Measurements from ENCODE around the gene ENOX2.
A peak's percentile ranks its signal among the peaks of the same experiment; 100 is the strongest.

ENOX2 gene

DNA sequence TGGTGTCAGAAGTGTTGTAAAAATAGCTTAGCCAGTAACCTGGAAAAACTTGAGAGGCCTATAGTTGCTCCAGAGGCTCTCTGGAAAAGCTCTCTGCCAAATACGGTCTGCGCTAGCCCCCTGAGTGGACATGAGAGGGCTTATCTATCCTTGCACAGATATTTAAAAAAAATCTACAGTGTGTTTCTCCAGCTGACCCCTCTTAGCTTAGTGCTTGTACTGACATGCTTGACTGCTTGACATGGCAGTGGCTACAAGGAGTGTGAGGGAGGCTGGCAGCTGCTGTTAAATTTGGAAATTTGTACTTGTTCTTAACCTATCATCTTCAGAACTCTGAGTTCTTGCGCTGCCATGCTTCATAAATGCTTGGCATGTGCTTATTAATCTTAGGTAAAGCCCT is 272.0 kb downstream of the ENOX2 start:
- no peak for DNase-seq (ENCODE audit: low read depth in 2 of 2)

DNA sequence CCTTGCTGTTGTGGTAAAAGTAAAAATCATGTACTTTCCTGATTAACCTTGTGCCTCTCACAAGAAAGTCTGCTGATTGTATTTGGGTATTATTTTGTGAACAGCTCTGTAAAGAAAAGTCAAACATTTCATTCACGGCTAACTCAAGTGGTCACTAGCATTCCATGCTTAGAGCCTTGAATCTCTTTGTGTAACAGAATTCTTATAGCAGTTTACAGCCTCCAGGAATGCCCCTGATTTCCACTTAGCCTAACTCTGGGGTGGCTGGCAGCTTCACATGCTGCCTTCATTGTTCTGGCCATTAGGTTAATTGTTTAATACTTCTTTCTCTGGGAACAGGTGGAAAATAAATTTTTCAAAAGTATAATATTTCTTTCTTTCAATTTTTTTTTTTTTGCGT is 274.5 kb downstream of the ENOX2 start:
- DNase-seq (ENCODE audit: low read depth in 2 of 2), result no peak

DNA sequence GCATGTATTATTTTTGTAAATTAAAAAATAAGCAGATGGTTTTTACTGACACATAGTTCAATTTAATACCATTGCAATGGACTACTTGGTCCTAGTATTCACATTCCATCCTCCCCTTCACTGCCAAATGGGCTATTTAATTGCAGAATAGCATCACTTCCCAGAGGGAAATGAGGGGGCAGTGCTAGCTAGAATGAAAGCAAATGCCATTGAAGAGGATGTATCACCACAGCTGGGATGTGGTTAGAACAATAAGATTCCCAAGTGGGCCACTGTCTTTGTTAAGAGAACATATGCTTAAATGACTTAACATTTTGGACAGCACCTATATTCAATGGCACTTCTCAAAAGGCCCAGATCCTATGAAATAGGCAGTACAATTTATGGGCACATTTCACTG is 276.5 kb downstream of the ENOX2 start:
- DNase-seq (ENCODE audit: low read depth in 2 of 2), result no peak

DNA sequence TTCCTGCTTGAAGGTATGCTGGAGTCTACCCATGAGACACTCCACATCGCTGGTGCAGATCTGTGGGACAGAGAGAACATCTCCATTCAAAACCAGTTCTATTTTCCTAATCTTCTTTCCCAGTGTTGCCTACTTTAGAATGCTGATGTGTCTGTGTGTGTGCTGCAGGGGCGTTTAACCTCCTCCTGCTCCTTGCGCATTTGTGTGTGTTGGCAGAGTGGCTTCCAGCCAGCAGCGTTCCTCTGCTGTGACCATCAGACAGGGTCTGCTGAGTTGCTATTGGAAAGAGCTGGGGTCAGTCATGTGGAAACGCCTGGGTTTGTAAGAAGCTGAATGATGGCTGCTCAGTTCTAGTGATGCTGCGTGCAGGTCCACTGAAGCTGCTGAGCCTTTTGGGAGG is 277.6 kb downstream of the ENOX2 start:
- DNase-seq (ENCODE audit: low read depth in 2 of 2), result no peak

DNA sequence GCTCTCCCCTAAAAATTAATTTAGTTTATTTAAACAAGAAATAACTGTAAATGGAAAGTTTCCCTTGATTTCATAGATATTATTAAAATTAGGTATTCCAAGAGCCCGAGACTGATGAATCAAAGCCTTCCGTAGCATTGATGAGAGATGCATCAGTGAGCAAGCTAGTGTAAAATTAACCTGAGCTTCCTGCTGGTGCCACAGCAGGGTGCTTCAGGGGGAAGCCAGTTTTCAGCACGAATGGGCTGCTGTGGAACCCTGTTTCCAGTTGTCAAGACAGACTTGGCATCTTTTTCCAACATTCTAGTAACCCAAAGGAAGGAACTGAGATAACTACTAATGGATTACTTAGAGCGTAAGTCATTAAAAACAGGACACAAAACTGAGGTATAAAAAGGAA is 279.5 kb downstream of the ENOX2 start:
- DNase-seq (ENCODE audit: low read depth in 2 of 2), result no peak

DNA sequence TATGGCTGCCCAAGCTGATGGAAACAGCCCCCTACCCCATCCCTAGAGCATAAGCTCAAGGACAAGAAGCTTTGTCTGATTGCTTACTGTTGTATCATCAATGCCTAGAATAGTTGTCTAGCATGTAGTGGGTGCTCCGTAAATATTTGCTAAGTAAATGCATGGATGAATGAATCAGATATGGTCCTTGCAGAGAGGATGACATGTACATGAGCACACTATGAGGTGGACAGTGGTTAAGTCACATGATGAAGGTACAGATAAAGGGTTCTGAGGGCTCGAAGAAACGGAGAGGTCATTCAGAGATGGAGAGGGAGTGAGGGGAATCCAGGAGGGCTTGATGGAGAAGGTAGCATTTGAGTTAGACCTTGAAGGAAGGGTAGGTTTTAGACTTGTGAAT is 287.1 kb downstream of the ENOX2 start:
- no peak for DNase-seq (ENCODE audit: low read depth in 2 of 2)

DNA sequence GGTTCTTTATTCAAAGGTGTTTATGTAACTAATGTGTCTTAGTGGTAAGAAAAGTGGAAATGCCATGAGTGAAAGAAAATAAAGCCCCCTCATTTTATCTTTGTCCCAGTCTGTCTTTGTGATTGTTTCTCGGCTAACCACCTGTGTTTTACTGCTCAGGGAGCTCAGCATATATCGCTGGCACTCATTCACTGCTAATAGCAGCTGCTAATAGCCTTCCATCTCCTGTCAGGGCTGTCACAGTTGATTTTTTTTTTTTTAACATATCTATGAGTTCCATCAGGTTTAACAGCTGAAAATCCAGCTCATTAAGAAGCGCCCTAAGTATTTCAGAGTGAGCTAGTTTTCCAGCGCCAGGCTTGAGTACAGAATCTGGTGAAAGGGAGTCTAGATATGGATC is 295.6 kb downstream of the ENOX2 start:
- no peak for DNase-seq (ENCODE audit: low read depth in 2 of 2)

DNA sequence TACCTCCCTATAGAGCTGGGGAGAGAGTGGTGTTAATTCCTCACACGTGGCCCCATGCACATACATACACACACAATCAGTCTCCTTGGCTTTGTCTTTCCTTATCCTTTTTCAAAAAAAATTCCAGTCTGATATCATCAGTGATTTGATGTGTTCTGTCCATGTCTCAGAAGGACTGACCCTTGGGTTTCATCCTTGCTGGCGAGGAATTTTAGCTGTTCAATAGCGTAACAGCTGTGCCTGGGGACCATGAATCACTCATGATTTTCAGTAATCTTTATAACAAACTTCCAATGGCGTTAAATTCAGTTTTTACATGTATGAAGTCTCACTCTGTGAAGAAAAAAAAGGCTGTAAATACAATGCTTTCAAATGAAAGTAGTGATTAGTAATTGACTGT is 296.6 kb downstream of the ENOX2 start:
- no peak for DNase-seq (ENCODE audit: low read depth in 2 of 2)

DNA sequence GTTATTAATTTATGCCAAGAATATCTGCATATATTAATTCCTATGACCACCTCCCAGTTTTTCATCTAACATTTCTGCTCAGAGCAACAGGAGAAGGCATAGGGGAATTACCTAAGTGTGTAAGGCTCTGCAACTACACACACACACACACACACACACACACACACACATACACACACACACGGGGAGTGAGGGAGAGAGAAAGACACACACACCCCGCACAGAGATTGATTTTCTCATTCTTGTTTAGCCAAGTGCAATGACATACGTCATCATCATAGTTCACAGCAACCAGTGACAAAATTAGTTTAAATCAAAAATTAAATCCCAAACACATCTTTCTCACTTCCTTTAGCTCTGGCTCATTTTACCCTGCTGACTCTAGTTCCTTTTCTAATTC is 298.1 kb downstream of the ENOX2 start:
- no peak for DNase-seq (ENCODE audit: low read depth in 2 of 2)

DNA sequence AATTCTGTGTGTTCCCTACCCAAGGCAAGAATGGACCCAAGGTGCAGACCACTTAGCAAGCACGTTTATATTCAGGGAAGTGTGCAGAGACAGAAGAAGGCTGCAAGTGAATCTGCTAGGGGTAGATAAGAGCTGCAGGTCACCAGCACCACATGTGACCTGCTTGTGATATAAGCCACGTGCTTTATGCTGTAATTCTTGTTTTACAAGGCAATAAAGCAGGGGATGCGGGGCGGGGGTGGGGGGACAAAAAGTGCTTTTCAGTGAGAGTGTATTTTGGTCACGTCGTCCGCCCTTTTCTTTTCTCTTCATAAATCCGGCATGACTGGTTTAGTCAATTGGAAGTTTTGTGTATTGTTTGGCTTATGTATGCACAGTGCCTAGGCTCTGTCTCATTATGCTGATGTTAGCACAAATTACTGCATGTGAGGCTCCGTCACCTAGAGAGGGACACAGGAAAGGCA is 308.5 kb downstream of the ENOX2 start:
- no peak for DNase-seq (ENCODE audit: low read depth in 2 of 2)

DNA sequence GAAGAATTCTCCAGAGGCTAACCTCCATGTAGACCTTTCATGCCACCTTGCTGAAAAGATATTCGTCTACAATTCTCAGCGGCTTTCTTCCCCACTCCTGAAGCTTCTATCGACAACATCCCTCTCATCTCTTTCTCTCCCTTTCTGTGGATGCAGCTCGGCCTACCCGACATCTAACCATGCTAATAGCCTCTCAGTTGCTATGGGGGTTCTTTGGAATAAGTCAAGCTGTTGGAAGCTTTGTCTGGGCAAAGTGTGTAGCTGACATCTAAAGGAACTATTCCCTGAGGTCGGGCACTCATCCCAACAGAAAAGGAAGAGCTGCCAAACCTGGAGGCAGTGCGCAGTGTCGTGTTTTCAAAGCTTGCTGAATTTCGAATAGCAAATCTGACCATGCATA is 309.1 kb downstream of the ENOX2 start:
- no peak for DNase-seq (ENCODE audit: low read depth in 2 of 2)

DNA sequence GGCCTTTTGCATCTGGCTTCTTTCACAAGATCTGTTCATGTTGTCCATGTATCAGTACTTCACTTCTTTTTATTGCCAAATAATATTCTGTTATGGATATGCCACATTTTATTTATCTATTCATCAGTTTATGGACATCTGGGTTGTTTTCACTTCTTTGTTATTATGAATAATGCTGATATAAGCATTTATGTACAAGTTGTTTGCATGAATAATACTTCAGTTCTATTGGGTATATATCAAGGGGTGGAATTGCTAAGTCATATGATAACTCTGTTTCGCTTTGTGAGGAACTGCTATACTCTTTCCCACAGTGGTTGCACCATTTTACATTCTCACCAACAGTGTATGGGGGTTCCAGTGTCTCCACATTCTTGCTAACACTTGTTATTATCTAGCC is 310.8 kb downstream of the ENOX2 start:
- no peak for DNase-seq (ENCODE audit: low read depth in 2 of 2)

DNA sequence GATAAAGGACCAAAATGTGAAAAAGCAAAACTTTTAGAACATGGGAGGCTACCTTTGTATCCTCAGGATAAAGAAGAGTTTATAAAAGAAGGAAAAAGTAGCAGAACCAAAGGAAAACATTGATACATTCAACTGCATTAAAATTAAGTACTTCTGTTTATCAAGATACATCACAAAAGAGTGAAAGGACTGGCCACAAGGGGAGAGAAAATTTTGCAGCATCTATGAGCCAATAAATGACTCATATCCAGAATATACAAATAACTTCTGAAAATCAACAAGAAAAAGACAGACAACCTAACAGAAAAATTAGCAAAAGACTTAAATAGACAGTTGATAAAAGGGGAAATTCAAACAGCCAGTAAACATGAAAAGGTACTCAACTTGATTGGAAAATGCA is 324.1 kb downstream of the ENOX2 start:
- DNase-seq (ENCODE audit: low read depth in 2 of 2), result no peak

DNA sequence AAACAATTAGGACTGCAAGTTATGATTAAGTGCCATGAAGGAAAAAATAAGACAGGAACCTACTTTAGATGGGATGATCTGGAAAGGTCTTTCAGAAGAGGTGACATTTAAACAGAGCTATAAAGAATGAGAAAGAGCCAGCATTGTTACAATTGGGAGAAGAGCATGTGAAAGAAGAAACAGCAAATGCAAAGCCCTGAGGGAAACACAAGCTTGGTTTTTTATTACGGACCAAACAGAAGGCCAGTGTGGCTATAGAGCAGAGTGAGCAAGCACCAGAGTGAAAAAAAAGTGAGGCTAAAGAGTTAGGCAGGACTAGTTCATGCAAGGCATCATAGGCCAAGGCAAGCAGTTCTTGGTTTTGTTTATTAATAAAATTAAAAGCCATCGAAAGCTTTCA is 325.6 kb downstream of the ENOX2 start:
- no peak for DNase-seq (ENCODE audit: low read depth in 2 of 2)

DNA sequence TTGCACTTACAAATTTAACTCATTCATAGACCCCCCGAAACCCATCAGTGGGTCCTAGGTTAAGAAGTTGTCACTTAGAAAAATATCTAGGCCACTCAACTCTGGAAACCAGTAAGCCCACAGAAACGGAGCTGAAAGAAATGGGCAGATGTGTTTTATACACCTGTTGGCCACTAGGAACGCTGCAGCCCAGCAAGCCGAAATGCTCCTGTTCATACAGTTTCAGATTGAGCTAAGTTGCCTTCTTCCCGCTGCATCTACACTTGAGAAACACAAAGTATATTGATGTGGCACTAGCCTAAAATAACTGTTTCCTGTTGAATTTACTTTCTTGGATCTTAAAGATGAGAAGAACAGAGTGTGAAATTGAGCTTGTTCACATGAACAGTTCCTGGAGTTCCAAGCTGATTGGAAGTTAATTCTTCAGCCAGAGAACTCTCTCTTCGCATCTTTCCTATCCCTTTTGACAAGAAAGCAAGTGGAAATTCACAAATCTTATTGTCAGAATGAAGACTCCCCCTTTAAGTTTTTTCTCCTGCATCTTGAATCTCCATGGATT is 327.1 kb downstream of the ENOX2 start:
- peak; percentile 1 to 5 for DNase-seq (ENCODE audit: low read depth in 2 of 2)
